NCI-H1048 (cell line): ENCODE measurements around the gene OPRL1.

Source experiments
- DNase-seq: peaks from one replicate; lab custom pipeline; 2025; lab: John Stamatoyannopoulos, UW

OPRL1 gene

GRCh38 chr20:64072498-64073063 is 7.3 kb upstream of the OPRL1 start:
- DNase-seq, result no peak

GRCh38 chr20:64073476-64074183 is 6.3 kb upstream of the OPRL1 start:
- no peak for DNase-seq

- no peak for DNase-seq
Observed at GRCh38 chr20:64074184-64074789, 5.6 kb upstream of the OPRL1 start.

- no peak for DNase-seq
Observed at GRCh38 chr20:64074963-64075362, 4.9 kb upstream of the OPRL1 start.

- DNase-seq, result no peak
Observed at GRCh38 chr20:64075556-64075955, 4.3 kb upstream of the OPRL1 start.

- DNase-seq, result no peak
Observed at GRCh38 chr20:64076061-64076997, 3.6 kb upstream of the OPRL1 start.

GRCh38 chr20:64077094-64077493 is 2.8 kb upstream of the OPRL1 start:
- no peak for DNase-seq

- DNase-seq, result no peak
Observed at GRCh38 chr20:64077541-64077875, 2.4 kb upstream of the OPRL1 start.

- no peak for DNase-seq
Observed at GRCh38 chr20:64077876-64078551, 1.9 kb upstream of the OPRL1 start.

- DNase-seq, result no peak
Observed at GRCh38 chr20:64078934-64079272, 979 bp upstream of the OPRL1 start.

- no peak for DNase-seq
Observed at GRCh38 chr20:64079273-64080012, 439 bp upstream of the OPRL1 start, which contains the start of gene RGS19. TSS of gene RGS19 (minus strand) at chr20:64079518. CDS start at chr20:64076886, 2,632 bp downstream.

- DNase-seq, result no peak
Observed at GRCh38 chr20:64080813-64081623, 1.1 kb downstream of the OPRL1 start.

- no peak for DNase-seq
Observed at GRCh38 chr20:64081624-64081964, 1.7 kb downstream of the OPRL1 start.

- DNase-seq, result no peak
Observed at GRCh38 chr20:64082126-64082731, 2.3 kb downstream of the OPRL1 start.

GRCh38 chr20:64082820-64083377 is 3.0 kb downstream of the OPRL1 start:
- no peak for DNase-seq

- DNase-seq, result peak; percentile 48
Observed at GRCh38 chr20:64083378-64083803, 3.5 kb downstream of the OPRL1 start.

GRCh38 chr20:64083804-64084684 is 4.2 kb downstream of the OPRL1 start, which contains the start of gene LKAAEAR1:
TSS of gene LKAAEAR1 (minus strand) at chr20:64084398. CDS start at chr20:64084219, 179 bp downstream.
- no peak for DNase-seq

- no peak for DNase-seq
Observed at GRCh38 chr20:64084685-64085152, 4.8 kb downstream of the OPRL1 start.
